HUES64 (cell line): ENCODE data around the gene UVRAG.
"Not testable (repeated sequence)": the region's sequence is repeated elsewhere in the genome, so short reads cannot be mapped to it uniquely, and the experiment has no call there.

ENCODE experiments used
- H3K27ac ChIP-seq: 2 replicates; pipeline ENCODE4 v1.7.0; 2013; ENCODE audit warnings: low read depth, low read length, inconsistent platforms
- H3K27me3 ChIP-seq: 2 replicates; pipeline ENCODE4 v1.6.1; 2013; ENCODE audit warnings: mild to moderate bottlenecking, low read length; ENCODE audit not compliant: insufficient read depth
- H3K36me3 ChIP-seq: 2 replicates; pipeline ENCODE4 v1.6.1; 2013; ENCODE audit warnings: mild to moderate bottlenecking, low read length; ENCODE audit not compliant: insufficient read depth
- H3K4me1 ChIP-seq: 2 replicates; pipeline ENCODE4 v1.6.1; 2013; ENCODE audit warnings: mild to moderate bottlenecking, low read length, moderate library complexity; ENCODE audit not compliant: insufficient read depth
- H3K4me3 ChIP-seq: 2 replicates; pipeline ENCODE4 v1.5.1; 2013; ENCODE audit warnings: mild to moderate bottlenecking, low read length, moderate library complexity
- H3K9ac ChIP-seq: 2 replicates; pipeline ENCODE4 v1.6.1; 2013; ENCODE audit warnings: mild to moderate bottlenecking, low read depth, low read length
- H3K9me3 ChIP-seq: 2 replicates; pipeline ENCODE4 v1.6.1; 2013; ENCODE audit warnings: low read depth, low read length; ENCODE audit not compliant: insufficient read depth
- WGBS: fragments of 150-250, 120-280 bp; methylation state at CpG from one replicate; pipeline ENCODE4 v1.1.7; 2013; ENCODE audit warnings: missing lambda C conversion rate; 5-methylcytosine and 5-hydroxymethylcytosine counted together

The UVRAG gene

DNA sequence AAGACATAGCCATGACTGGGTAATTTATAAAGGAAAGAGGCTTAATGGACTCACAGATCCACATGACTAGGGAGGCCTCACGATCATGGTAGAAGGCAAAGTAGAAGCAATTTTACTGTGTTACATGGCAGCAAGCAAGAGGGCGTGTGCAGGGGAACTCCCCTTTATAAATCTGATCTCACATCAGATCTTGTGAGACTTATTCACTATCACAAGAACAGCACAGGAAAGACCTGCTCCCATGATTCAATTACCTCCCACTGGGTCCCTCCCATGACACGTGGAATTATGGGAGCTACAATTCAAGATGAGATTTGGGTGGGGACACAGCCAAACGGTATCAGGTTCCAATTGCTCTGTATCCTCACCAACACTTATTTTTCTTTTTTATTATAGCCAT, 261.2 kb downstream of the UVRAG start:
- WGBS, result 90% methylated on average over 4 of the region's 4 CpGs
- not testable (repeated sequence) for H3K27ac ChIP-seq

DNA sequence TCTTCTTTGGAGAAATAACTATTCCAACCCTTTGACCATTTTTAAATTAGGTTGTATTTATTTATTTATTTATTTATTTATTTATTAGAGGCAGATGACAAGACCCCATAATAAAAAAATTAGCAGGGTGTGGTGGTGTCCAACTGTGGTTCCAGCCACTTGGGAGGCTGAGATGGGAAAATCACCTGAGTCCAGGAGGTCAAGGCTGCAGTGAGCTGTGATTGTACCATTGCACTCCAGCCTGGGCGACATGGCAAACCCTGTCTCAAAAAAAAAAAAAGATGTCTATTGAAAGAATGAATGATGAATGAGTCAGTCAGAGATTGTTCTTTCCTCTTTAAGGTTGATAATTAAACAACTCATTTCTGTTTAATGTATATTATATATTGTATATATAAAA, 261.7 kb downstream of the UVRAG start:
- Histone ChIP-seq H3K36me3 (no peaks in the 10 kb centered on the region), H3K9ac (no peak overlapping the region), H3K9me3 (no peaks in the 10 kb centered on the region), H3K4me1 (no peaks in the 10 kb centered on the region), H3K27me3 (no peaks in the 10 kb centered on the region), H3K27ac (no peak overlapping the region), H3K4me3 (no peak overlapping the region)
- WGBS, result 93% methylated on average over 1 of the region's 1 CpG

More for the DNA sequence above, 261.2 kb downstream of the UVRAG start:
- H3K9me3 ChIP-seq, H3K36me3 ChIP-seq, H3K4me1 ChIP-seq, H3K4me3 ChIP-seq, H3K9ac ChIP-seq, H3K27me3 ChIP-seq: not testable (repeated sequence)

DNA sequence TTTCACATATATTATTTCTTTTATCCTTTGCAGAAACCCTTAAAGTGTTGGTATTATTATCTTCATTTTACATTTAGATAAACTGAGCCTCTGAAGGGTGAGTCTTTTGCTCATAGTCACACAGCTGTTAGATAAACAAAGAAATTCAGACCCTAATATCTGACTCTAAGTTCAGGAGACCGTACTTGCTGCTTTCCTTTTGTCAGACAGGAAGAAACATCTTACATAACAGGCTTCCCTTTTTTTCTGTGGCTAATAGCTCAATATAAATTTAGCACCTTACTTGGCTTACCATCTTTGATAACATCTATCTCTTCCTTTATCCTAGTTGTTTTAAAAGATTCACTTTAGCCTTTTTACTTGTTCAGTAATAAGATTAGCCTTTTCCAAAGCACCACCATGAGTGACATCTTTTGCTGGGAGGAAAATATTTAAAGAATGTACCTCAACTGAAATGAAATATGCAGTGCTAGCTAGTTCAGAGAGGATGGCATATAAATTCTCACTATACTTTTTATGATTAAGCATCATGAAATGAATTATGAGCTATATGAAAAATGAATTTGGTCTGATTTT, 262.7 kb downstream of the UVRAG start:
- H3K27ac ChIP-seq, result no peak overlapping the region

DNA sequence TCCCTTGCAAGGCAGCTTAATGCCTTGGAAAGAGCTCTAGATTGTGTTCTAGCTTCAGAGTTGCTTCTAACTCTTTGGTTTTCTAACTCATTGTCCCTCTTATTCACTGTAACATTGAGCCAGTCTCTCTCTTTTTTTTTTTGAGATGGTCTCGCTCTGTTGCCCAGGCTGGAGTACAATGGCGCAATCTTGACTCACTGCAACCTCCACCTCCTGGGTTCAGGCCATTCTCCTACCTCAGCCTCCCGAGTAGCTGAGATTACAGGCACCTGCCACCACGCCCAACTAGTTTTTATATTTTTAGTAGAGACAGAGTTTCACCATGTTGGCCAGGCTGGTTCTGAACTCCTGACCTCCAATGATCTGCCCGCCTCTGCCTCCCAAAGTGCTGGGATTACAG, 266.1 kb downstream of the UVRAG start:
- not testable (repeated sequence) for H3K9ac ChIP-seq, H3K27ac ChIP-seq, H3K36me3 ChIP-seq, H3K9me3 ChIP-seq, H3K4me1 ChIP-seq, H3K27me3 ChIP-seq, H3K4me3 ChIP-seq
- 95% methylated on average over 5 of the region's 5 CpGs for WGBS

More for the DNA sequence above, 262.7 kb downstream of the UVRAG start:
- Histone ChIP-seq H3K36me3 (no peaks in the 10 kb centered on the region), H3K27me3 (no peaks in the 10 kb centered on the region), H3K4me1 (no peaks in the 10 kb centered on the region), H3K9ac (no peak overlapping the region), H3K4me3 (no peak overlapping the region), H3K9me3 (no peaks in the 10 kb centered on the region)
- 98% methylated on average over 1 of the region's 1 CpG for WGBS

DNA sequence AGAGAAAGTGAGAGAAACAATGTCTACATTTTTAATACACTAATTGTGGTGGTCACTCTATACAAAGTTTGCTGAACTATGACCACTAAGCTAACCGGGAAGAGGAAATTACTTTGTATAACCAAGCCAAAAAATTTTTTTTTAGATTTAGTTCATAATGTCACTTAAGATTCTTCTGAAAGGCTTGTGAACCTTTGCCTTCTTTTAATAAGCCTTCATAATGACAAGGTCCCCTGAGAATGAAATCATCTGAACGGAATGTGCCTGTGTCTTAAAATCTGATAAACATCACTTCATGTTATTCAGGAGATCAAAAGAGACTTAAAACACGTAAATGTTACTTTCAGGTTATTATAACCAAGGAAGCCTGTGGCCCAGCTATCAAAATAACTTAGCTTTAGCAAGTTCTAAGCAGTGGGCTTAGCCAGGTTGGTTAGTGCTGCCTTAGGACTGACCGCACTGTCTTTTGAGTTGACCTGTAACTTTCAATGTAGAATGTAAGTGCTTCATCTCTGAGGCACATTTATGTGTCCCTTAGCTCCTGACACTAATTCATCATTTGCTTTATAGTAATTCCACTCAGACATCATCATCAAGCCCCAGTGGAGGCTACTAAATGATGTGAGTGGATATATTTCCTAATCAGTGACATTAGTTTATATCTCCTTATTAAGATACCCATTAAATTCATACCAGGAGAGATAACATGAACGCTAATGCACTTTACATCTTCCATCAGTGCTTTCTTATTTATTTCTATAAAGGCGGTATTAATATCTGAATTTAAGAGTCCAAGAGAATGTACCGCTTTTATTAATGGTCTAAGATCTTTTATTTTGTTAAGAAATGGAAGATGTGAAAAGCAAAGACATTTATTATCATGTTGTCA, 268.8 kb downstream of the UVRAG start:
- no peak overlapping the region for H3K27ac ChIP-seq
- H3K4me1 ChIP-seq, result peaks cover 8% of the 10 kb centered on the region; the same call in 1 of the 2 replicates
- no peaks in the 10 kb centered on the region for H3K27me3 ChIP-seq
- 87% methylated on average over 5 of the region's 7 CpGs for WGBS
- no peaks in the 10 kb centered on the region for H3K9me3 ChIP-seq
- no peak overlapping the region for H3K4me3 ChIP-seq
- H3K9ac ChIP-seq, result no peak overlapping the region
- no peaks in the 10 kb centered on the region for H3K36me3 ChIP-seq

DNA sequence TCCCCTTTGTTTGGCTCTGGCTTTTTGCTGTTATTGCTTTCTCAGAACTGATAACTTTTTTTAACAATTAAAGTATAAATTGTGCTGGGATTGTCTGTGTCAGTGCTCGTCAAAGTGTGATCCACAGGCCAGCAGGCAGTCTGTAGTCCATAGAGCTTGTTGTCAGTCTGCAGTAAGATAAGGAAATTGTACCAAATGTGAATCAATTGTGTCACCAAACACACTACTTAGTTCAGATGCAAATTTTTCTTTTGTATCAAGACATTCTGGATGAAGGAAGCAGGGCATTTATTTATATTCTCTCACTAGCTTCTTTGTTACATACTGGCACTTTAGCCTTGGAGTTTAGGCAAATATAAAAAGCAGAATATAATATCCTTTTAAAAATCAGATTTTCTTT, 270.3 kb downstream of the UVRAG start:
- 94% methylated on average over 1 of the region's 1 CpG for WGBS
- H3K27me3 ChIP-seq, result no peaks in the 10 kb centered on the region

DNA sequence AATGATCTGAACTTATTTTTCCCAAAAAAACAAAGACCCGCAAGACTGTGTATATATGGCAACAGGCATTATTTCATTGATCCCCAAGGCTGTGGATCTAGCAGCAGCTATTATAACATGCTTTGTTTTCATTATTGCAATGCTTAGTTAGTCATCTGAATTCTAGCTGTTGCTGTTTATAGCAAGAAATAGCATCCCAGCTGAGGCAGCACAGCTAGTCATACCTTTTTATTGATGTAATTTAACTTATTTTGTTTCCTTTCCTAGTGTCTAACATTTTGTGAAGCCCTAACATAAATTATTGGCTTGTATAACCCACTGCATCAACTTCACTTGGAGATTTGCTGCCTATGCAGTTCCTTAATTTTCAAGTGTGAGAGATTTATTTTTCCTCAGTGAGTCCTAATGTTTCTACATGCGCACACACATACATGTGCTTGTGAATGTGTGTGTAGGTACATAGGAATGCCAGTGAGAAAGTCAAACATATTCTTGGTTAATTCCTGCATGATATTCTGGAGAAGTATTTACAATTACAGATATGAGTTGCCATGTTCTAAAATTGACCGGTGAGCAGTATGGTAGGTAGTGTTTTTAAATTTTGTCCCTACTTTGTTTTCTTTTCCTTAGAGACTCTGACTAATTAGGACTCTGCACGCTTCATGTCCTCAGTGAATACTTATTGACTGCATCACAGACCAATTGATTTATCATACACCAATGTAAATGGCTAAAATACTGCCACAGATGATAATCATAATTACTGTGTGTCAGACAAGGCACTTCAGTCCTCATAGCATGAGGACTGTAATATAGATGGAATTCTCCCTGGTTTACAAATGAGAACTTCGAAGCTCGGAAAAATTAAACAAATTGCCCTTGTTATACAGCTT, 272.0 kb downstream of the UVRAG start:
- Histone ChIP-seq H3K36me3 (no peaks in the 10 kb centered on the region), H3K27ac (no peak overlapping the region), H3K4me3 (no peak overlapping the region), H3K4me1 (peaks cover 10% of the 10 kb centered on the region; the same call in 1 of the 2 replicates), H3K9me3 (no peaks in the 10 kb centered on the region), H3K27me3 (no peaks in the 10 kb centered on the region), H3K9ac (no peak overlapping the region)
- 93% methylated on average over 5 of the region's 6 CpGs for WGBS

More for the DNA sequence above, 270.3 kb downstream of the UVRAG start:
- Histone ChIP-seq H3K9ac (no peak overlapping the region), H3K4me1 (peaks cover 10% of the 10 kb centered on the region; the same call in 1 of the 2 replicates), H3K9me3 (no peaks in the 10 kb centered on the region), H3K36me3 (no peaks in the 10 kb centered on the region), H3K27ac (no peak overlapping the region), H3K4me3 (no peak overlapping the region)

DNA sequence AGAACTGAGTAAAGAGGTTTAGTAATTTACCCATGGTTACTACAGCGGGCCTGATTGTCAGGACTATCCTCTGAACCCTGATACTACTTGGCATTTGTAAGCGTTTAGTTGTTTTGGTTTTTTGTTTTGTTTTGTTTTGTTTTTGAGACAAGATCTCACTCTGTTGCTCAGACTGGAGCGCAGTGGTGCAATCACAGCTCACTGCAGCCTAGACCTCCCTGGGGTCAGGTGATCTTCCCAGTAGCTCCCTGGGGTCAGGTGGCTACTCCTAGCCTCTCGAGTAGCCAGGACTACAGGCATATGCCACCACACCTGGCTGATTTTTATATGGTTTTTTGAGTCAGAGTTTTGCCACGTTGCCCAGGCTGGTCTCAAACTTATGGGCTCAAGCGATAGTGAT, 272.7 kb downstream of the UVRAG start:
- H3K9ac ChIP-seq, result no peak overlapping the region
- H3K27ac ChIP-seq, result no peak overlapping the region
- 94% methylated on average over 6 of the region's 6 CpGs for WGBS
- no peaks in the 10 kb centered on the region for H3K36me3 ChIP-seq
- H3K27me3 ChIP-seq, result no peaks in the 10 kb centered on the region
- H3K4me3 ChIP-seq, result no peak overlapping the region
- H3K9me3 ChIP-seq, result no peaks in the 10 kb centered on the region
- peaks cover 10% of the 10 kb centered on the region; the same call in 1 of the 2 replicates for H3K4me1 ChIP-seq

DNA sequence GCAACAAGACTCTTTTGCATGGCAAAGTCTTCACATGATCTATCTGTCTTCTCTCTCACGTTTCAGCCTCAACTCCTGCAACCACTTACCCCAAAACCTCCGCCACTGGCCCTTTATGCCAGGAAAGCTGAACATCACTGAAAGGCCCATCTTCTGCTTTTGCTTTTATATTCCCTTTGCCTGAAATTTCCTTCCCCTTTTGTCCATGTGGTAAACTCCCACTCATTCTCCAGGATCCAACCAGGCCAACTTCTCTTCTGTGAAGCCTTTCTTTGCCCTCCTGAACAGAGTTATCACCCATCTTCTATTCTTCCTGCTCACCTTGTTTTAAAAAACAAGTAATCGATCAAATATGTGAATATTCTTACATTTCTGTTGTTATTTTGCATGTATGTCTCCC, 273.5 kb downstream of the UVRAG start:
- WGBS, result 60% methylated on average over 2 of the region's 3 CpGs

DNA sequence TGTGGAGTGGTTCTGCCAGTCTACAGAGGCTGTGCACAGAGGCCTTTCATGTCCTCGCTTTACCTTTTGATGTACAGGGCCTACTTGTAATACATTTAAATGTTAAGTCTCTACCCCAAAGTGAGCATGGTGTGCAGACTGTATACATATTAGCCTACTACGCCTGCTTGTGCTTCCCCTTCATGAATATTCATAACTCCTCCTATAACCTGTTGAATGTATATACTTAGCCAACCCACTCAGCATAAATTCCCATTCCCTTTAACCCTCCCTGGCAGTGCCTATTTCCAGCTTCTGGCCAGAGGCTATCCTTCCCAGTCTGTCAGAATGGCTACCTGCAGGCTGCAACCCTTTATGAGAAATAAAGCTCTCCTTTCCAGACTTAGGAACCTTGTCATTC, 275.2 kb downstream of the UVRAG start:
- peaks cover 10% of the 10 kb centered on the region; the same call in 1 of the 2 replicates for H3K4me1 ChIP-seq
- H3K27ac ChIP-seq, result no peak overlapping the region
- H3K9me3 ChIP-seq, result no peaks in the 10 kb centered on the region
- H3K4me3 ChIP-seq, result no peak overlapping the region
- H3K36me3 ChIP-seq, result no peaks in the 10 kb centered on the region
- 95% methylated on average over 2 of the region's 2 CpGs for WGBS
- H3K27me3 ChIP-seq, result no peaks in the 10 kb centered on the region
- no peak overlapping the region for H3K9ac ChIP-seq

More for the DNA sequence above, 273.5 kb downstream of the UVRAG start:
- H3K27ac ChIP-seq, result no peak overlapping the region
- no peaks in the 10 kb centered on the region for H3K9me3 ChIP-seq
- H3K27me3 ChIP-seq, result no peaks in the 10 kb centered on the region
- H3K36me3 ChIP-seq, result no peaks in the 10 kb centered on the region
- no peak overlapping the region for H3K9ac ChIP-seq
- H3K4me3 ChIP-seq, result no peak overlapping the region
- peaks cover 10% of the 10 kb centered on the region; the same call in 1 of the 2 replicates for H3K4me1 ChIP-seq

DNA sequence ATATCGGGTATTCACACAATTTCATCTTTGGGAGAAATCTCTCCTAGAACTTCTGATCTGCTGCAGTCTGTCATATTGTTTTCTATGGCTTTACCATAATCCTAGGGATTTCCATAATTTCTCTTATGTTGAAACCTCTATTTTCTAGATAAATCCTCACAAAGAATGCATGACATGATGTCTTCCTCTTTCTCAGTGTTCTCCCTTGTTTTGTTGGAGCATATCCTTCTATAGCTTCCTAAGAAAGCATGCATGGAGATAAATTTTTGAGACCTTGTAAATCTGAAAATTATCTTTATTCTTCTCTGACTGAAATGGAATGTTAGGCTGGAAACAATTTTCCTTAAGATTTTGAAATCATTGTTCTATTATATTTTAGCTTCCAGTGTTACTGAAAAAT, 275.8 kb downstream of the UVRAG start:
- 93% methylated on average over 1 of the region's 1 CpG for WGBS
- H3K36me3 ChIP-seq, result no peaks in the 10 kb centered on the region
- no peak overlapping the region for H3K27ac ChIP-seq
- no peak overlapping the region for H3K4me3 ChIP-seq
- H3K9me3 ChIP-seq, result no peaks in the 10 kb centered on the region
- no peaks in the 10 kb centered on the region for H3K27me3 ChIP-seq
- no peak overlapping the region for H3K9ac ChIP-seq
- H3K4me1 ChIP-seq, result peaks cover 10% of the 10 kb centered on the region; the same call in 1 of the 2 replicates
